Astrocyte of the spinal cord (primary cell): ENCODE measurements around the gene ACKR3.

Experiments used
- DNase-seq: peaks from one replicate; pipeline ENCODE4 v3.0.0; 2011; ENCODE audit warnings: low read depth, low spot score
- H3K4me3 ChIP-seq: 2 replicates; pipeline ENCODE4 v1.5.1; 2011; ENCODE audit warnings: low read depth, mild to moderate bottlenecking, low read length, moderate library complexity
- in situ Hi-C: cut with HindIII; loops from 2 replicates; pipeline ENCODE4 v1.10.0; 2017; ENCODE audit warnings: low sequenced_read_pairs
- TF ChIP-seq, protein P1 (sequence below): IDR thresholded peaks from 2 replicates; pipeline ENCODE4 v1.5.1; 2012; ENCODE audit warnings: low read depth, mild to moderate bottlenecking, low read length, inconsistent platforms

The ACKR3 gene

GRCh38 chr2:236576087-236576486 is 6.5 kb downstream of the ACKR3 start:
- no peak for DNase-seq
- no peak overlapping the region for H3K4me3 ChIP-seq
- in situ Hi-C loops: no loop called here
- TF ChIP-seq, protein P1, sequence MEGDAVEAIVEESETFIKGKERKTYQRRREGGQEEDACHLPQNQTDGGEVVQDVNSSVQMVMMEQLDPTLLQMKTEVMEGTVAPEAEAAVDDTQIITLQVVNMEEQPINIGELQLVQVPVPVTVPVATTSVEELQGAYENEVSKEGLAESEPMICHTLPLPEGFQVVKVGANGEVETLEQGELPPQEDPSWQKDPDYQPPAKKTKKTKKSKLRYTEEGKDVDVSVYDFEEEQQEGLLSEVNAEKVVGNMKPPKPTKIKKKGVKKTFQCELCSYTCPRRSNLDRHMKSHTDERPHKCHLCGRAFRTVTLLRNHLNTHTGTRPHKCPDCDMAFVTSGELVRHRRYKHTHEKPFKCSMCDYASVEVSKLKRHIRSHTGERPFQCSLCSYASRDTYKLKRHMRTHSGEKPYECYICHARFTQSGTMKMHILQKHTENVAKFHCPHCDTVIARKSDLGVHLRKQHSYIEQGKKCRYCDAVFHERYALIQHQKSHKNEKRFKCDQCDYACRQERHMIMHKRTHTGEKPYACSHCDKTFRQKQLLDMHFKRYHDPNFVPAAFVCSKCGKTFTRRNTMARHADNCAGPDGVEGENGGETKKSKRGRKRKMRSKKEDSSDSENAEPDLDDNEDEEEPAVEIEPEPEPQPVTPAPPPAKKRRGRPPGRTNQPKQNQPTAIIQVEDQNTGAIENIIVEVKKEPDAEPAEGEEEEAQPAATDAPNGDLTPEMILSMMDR: no peak

GRCh38 chr2:236576953-236577352 is 7.3 kb downstream of the ACKR3 start:
- in situ Hi-C loops: no loop called here
- no peak overlapping the region for H3K4me3 ChIP-seq
- TF ChIP-seq, protein P1: no peak
- no peak for DNase-seq

DNA sequence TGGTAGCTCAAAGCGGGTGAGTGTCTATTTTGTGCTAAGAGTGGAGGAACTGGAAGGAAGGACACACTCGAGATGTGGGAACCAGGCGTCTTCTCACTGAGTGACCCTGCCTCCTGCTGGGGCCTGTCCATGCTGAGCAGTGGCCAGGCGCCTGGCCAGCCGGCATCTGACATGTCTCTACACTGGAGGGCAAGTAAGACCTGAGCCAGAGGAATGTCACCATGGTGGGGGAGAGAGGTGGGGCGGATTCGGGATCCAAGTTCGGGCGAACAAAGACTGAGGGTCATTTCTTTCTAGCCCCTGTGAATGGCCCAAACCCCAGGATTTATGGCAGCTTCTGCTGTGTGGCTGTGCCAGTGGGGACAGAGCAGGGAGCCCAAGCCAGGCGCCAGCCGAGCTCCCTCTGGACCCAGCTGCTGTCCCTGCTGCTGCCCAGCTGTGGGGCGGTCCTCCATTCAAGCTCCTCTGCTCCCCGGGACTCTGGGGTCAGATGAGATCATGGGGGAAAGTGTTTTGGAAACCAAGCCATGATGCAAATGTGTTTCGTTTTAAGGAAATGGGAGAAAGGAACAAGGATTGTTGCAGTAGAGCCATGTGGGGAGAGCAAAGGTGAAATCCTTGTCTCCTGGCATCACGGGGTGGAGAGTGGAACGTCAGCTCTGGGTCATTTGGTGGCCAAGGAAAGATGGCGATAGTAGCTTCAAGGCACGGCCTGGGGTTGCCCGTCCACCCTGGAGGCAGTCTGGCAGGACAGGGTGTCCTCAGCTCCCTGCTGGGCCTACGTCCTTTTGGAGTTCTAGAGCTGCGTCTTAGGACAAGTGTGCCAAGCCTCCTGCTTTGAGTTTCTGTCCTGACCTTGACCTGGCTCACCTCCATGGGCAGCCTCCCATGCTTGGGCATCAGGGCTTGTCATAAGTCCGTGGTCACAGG is 8.1 kb downstream of the ACKR3 start:
- TF ChIP-seq, protein P1: no peak
- in situ Hi-C loops: no loop called here
- no peak for DNase-seq
- no peak overlapping the region for H3K4me3 ChIP-seq

GRCh38 chr2:236578411-236578846 is 8.8 kb downstream of the ACKR3 start:
- H3K4me3 ChIP-seq: no peak overlapping the region
- in situ Hi-C loops: no loop called here
- TF ChIP-seq, protein P1: no peak
- DNase-seq: no peak

GRCh38 chr2:236579048-236579745 is 9.6 kb downstream of the ACKR3 start:
- in situ Hi-C loops: no loop called here
- TF ChIP-seq, protein P1: no peak
- no peak overlapping the region for H3K4me3 ChIP-seq
- DNase-seq: no peak

DNA sequence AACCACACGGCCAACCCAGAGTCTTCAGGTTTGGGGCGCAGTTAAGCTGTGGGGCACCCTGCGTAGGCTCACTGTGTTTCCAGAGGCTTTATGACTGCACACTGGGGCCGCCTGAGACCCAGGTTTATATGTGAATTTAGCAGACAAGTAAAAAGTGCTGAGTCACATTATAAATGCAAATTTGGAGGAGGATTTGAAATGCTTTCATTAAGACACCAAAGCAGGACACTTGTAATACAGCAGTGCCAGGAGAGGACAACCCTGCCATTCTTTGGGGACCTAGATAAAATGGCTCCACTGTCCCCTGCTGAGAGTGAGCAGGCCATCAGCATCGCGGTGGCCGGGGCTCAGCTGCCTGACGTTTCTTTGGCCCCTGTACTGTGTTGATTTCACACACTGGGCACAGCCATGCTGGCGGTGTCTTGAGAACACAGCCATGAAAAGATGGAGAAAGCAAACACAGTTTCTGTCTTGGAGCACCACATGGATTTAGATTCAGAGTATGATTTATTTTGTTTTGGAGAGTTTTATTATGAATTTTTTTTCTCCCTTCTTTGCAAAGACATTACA is 10.2 kb downstream of the ACKR3 start:
- in situ Hi-C loops: no loop called here
- TF ChIP-seq, protein P1: no peak
- no peak overlapping the region for H3K4me3 ChIP-seq
- DNase-seq: no peak
